NB4 (cell line): Measurements from ENCODE around the gene COQ7.

Experiments
- DNase-seq: peaks from one replicate; pipeline ENCODE4 v3.0.0; 2010; ENCODE audit warnings: low read depth
- H3K4me3 ChIP-seq: one replicate; pipeline ENCODE4 v1.5.1; 2011; ENCODE audit warnings: mild to moderate bottlenecking, low read depth, low read length, moderate library complexity
- MAX ChIP-seq: IDR thresholded peaks from 2 replicates; pipeline ENCODE4 v1.6.1; 2011; ENCODE audit warnings: low read depth, low read length
- MYC ChIP-seq: IDR thresholded peaks from 2 replicates; pipeline ENCODE4 v1.6.1; 2011; ENCODE audit warnings: low read depth, low read length
- POLR2A ChIP-seq: IDR thresholded peaks from 2 replicates; pipeline ENCODE4 v1.6.1; 2011; ENCODE audit warnings: mild to moderate bottlenecking; ENCODE audit not compliant: insufficient read length; ENCODE audit errors: extremely low read depth
- TF ChIP-seq, protein P1 (sequence below): IDR thresholded peaks from one replicate; pipeline ENCODE4 v1.5.1; 2012; ENCODE audit warnings: low read depth, low read length

The COQ7 gene

GRCh38 chr16:19033761-19034160 lies 33.7 kb upstream of the COQ7 start:
- H3K4me3 ChIP-seq, result no peak overlapping the region
- no peak for DNase-seq
- TF ChIP-seq MAX (no peak), MYC (no peak), POLR2A (no peak)
- TF ChIP-seq, protein P1, sequence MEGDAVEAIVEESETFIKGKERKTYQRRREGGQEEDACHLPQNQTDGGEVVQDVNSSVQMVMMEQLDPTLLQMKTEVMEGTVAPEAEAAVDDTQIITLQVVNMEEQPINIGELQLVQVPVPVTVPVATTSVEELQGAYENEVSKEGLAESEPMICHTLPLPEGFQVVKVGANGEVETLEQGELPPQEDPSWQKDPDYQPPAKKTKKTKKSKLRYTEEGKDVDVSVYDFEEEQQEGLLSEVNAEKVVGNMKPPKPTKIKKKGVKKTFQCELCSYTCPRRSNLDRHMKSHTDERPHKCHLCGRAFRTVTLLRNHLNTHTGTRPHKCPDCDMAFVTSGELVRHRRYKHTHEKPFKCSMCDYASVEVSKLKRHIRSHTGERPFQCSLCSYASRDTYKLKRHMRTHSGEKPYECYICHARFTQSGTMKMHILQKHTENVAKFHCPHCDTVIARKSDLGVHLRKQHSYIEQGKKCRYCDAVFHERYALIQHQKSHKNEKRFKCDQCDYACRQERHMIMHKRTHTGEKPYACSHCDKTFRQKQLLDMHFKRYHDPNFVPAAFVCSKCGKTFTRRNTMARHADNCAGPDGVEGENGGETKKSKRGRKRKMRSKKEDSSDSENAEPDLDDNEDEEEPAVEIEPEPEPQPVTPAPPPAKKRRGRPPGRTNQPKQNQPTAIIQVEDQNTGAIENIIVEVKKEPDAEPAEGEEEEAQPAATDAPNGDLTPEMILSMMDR, result no peak

DNA sequence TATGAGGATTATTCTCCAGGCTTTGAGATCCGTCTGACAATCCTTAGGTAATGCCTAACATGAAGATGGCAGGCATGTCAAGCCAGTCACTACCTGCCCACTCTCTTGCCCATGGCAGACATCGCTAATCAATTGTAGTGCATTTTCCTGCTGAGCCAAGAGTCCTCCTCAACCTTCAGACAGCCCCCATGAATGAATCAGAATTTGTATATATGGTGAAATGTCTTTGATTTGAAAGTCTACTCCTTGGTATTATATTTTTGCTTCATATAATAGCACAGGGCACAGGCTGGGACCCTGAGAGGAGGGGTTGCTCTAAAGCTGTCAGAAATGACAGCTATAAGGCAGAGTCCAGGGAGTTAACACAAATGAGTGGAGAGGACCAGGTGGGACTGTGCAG lies 27.0 kb upstream of the COQ7 start:
- no peak for DNase-seq
- TF ChIP-seq MYC, result no peak
- TF ChIP-seq MAX, result no peak
- TF ChIP-seq POLR2A, result no peak
- TF ChIP-seq, protein P1, result no peak
- H3K4me3 ChIP-seq, result no peak overlapping the region

DNA sequence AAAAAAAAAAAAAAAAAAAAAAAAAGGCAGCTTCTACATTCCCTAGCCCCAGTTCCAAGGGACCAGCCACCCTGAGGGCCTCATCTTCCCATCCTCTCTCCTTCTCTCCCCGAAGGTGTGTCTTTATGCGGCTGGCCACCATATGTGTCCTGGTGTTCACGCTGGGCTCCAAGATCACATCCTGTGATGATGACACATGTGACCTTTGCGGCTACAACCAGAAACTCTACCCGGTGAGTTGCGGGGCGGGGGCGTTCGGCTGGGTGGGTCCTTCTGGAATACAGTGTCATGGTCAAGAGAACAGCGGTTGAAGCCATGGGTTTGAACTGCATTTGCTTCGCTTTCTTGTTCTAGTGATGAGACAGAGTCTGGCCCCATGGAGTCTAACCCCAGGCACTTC lies 22.6 kb upstream of the COQ7 start:
- DNase-seq, result no peak
- no peak overlapping the region for H3K4me3 ChIP-seq
- no peak for TF ChIP-seq MAX
- no peak for TF ChIP-seq MYC
- no peak for TF ChIP-seq POLR2A
- TF ChIP-seq, protein P1, result no peak

GRCh38 chr16:19046062-19046461 lies 21.4 kb upstream of the COQ7 start:
- no peak for DNase-seq
- no peak overlapping the region for H3K4me3 ChIP-seq
- TF ChIP-seq MAX (no peak), MYC (no peak)

- TF ChIP-seq MYC (no peak), POLR2A (no peak), MAX (no peak)
- TF ChIP-seq, protein P1, result no peak
- DNase-seq, result no peak
- H3K4me3 ChIP-seq, result no peak overlapping the region
Measured at GRCh38 chr16:19062706-19063105, 4.7 kb upstream of the COQ7 start.

DNA sequence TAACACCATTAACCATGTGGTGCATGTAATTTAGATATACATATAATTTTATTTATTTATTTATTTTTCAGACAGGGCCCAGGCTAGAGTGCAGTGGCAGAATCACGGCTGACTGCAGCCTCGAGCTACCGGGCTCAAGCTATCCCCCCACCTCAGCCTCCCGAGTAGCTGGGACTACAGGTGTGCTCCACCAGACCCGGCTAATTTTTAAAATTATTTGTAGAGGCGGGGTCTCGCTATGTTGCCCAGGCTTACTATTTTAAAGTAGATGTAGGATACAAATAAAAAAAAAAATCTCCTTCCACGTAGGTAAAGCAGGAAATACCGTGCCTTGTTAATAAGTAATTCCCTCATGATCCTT lies 446 bp upstream of the COQ7 start:
- DNase-seq, result no peak
- peak overlapping the region; percentile 36 for H3K4me3 ChIP-seq
- no peak for TF ChIP-seq POLR2A
- TF ChIP-seq MYC, result no peak
- TF ChIP-seq, protein P1, result no peak
- no peak for TF ChIP-seq MAX
